GM21528 (cell line): ENCODE measurements around the gene EFEMP2.
A peak's percentile ranks its signal among the peaks of the same experiment; 100 is the strongest.
"Not testable (repeated sequence)": the region's sequence is repeated elsewhere in the genome, so short reads cannot be mapped to it uniquely, and the experiment has no call there.

ENCODE experiments used
- ATAC-seq: cut with Tn5 transposase; IDR thresholded peaks from one replicate; pipeline ENCODE4 v1.9.1; 2021; ENCODE audit warnings: mild to moderate bottlenecking, moderate library complexity; ENCODE audit not compliant: unreplicated experiment, low FRiP score

EFEMP2 gene

DNA sequence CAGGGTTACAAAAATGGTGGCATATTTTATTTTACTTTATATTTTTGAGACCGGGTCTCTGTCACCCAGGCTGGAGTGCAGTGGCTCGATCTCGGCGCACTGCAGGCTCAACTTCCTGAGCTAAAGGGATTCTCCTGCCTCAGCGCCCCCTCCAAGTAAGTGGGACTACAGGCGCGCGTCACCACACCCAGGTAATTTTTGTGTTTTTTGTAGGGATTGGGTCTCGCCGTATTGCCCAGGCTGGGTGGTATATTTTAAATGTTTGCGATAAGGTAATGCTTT, 28.2 kb upstream of the EFEMP2 start:
- no peak for ATAC-seq

- ATAC-seq = peak; percentile 64
Observed at GRCh38 chr11:65900125-65900898, 27.7 kb upstream of the EFEMP2 start, which contains the start of gene FOSL1. Gene FOSL1 (minus strand): TSS chr11:65900388. CDS start chr11:65900339, 49 bp downstream.

- ATAC-seq = no peak
Observed at GRCh38 chr11:65899356-65900124, 26.9 kb upstream of the EFEMP2 start.

GRCh38 chr11:65898656-65899355, 26.2 kb upstream of the EFEMP2 start:
- ATAC-seq = no peak

DNA sequence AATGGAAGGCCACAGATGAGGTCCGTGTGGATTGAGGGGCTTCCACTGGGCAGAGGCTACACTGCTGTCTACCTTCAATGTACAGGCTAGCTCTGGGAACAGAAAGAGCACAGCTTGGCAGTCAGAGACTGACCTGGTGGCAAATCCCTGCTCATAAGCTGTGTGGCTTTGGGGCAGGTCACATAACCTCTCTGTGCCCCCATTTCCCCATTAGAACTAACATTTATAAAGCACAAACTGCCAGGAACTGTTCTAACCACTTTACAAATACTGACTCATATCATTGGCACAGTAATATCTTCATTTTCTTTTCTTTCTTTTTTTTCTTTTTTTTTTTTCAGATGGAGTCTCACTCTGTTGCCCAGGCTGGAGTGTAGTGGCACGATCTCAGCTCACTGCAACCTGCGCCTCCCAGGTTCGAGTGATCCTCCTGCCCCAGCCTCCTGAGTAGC, 24.4 kb upstream of the EFEMP2 start:
- no peak for ATAC-seq

DNA sequence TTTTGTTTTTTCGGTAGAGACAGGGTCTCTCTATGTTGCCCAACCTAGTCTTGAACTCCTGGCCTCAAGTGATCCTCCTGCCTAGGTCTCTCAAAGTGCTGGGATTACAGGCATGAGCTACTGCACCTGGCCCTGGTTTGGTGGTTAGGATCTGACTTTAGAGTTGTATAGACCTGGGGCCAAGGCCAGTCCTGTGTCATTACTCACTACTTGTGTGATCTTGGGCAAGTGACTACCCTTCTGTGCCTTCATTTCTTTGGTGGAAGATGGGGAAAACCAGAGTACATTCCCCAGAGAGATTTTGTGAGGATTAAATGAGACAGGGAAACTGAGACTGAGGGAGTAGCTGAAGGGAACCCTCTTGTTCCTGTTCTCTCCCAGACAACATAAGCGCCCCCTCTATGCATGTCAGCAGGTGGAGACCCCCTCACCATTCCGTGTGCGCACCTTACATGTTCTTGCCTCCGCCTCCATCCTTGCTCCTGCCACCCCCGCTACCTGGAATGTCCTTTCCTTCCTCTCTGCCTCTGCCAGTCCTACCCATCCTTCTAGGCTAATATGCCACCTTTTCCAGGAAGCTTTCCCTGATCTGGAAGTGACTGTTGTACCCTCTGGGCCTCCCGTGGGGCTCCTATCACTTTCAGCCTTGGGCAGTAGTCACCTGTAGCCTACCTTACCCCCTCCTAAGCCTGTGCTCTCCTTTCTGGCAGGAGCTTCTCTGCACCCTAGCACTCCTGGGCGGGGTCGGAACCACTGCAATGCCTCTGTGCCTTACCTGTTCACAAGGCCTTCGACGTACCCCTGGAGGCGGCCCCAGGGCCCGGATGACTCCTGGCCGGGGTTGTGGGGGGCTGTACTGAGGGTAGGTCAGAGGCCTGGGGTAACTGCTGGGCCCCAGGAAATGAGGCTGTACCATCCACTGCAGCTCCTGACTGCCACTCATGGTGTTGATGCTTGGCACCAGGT, 23.7 kb upstream of the EFEMP2 start:
- ATAC-seq = no peak

DNA sequence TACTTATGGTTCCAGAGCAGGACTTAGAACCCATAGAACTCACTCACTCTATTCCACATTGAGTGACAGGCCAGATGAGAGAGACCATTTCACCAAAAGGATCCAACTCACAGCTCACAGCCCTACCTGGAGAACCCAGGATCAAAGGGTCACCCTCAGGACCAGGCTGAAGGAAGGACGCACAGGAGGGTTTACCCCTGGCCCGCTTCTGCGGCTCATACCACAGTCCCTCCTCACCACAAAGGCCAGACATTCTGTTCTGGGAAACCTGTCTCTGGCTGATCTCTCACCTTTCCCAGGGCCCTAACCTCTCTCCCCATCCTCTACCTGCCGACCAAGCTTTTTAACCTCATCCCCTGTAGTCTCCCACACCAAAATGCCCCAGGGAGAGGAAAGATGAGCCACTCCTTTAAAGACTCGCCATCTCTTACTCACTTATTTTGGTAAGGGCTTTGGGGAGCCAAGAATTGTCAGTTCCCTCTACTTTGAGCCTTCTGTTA, 22.9 kb upstream of the EFEMP2 start:
- no peak for ATAC-seq

GRCh38 chr11:65894034-65894591, 21.5 kb upstream of the EFEMP2 start:
- ATAC-seq = no peak

DNA sequence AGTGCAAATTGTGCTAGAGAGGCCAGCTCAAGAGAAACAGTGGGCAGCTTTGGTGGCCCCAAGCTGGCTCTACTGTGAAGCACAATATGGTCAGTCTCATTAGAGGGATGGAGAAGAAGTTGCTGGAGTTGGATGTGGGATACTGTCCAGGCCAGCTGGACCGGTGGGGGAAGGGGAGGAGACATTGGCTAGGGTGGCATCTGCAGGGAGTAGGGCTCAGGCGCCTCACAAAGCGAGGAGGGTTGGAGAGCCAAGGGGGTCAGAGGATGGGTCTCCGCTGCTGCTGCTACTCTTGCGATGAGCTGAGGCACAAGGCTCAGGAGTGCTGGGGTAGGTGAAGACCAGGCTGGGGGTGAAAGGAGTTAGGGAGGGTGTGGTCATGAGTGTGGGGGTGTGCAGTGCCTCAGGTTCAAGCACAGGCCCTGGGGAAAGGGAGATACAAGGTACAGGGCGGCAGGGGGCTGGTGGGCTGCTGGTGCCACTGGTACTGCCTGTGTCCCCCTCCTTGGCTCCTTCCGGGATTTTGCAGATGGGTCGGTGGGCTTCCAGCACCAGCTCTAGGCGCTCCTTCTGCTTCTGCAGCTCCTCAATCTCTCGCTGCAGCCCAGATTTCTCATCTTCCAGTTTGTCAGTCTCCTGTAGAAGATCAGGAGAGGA, 20.2 kb upstream of the EFEMP2 start:
- no peak for ATAC-seq

DNA sequence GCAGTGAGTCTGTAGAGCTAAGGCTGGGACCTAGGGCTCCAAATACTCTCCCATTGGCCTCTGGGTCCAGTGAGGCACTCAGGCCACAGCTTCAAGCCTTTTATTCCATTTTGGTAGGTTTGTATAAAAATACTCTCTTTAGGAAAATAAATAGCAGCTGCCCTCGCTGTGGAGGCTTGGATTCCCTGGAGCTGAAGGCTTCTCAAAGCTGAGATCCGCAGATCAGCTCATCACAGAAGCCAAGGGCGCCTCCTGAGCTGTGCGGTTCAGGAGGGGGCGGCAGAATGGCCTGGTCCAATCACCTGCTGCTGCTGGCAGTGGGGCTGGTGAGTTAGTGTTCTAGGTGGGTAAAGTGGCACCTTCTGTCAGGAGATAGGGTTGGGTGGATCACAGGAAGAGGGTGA, 19.5 kb upstream of the EFEMP2 start:
- not testable (repeated sequence) for ATAC-seq

DNA sequence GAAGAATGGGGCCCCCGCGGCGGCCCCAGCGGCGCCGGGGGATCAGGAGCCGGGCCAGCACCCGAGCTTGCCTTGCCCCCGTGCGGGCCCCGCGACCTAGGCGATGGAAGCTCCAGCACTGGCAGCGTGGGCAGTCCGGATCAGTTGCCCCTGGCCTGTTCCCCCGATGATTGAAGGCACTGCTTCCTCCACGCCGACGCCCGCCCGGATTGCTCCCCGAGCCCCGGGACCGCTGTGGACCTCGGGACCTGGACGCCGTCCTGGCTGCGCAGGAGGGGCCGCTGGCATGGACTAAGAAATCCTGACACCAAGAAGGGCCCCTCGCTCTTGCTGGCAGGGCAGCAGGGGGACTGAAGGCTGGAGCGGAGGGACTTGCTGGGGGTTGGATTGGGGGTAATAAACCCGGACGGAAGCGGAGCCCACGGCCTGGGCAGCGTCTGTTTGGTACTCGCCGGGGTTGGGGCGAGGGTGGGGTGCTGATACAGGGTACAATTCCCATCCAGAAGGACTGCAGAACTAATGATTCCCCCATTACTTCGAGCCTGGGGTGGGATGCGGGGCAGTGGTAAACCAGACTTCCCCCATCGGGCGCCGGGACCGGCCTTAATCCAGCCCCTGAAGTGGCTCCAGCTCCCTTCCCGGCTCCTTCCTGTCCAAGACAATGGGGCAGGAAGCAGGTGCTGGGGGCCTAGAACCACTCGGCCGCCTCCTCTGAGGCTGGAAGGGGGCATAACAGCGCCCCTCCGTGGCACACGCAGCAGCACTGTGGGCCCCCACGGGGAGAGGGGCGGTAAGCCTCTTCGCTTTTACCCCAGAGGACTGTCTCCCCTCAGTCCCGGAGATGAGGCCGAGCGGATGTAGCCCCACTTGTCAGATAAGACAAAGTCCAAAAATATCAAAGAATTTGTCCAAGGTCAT, 18.9 kb upstream of the EFEMP2 start:
- no peak for ATAC-seq

GRCh38 chr11:65890324-65891218, 18.0 kb upstream of the EFEMP2 start, which contains the start of gene CCDC85B:
Gene CCDC85B (plus strand): TSS chr11:65890673. CDS start chr11:65890784, 111 bp downstream.
- peak; percentile 55 for ATAC-seq

- peak; percentile 38 for ATAC-seq
Observed at GRCh38 chr11:65888163-65888814, 15.7 kb upstream of the EFEMP2 start, which contains the start of gene FIBP. Gene FIBP (minus strand): TSS chr11:65888471. CDS start chr11:65888418, 53 bp downstream.

GRCh38 chr11:65887723-65888162, 15.1 kb upstream of the EFEMP2 start:
- peak; percentile 1 for ATAC-seq

DNA sequence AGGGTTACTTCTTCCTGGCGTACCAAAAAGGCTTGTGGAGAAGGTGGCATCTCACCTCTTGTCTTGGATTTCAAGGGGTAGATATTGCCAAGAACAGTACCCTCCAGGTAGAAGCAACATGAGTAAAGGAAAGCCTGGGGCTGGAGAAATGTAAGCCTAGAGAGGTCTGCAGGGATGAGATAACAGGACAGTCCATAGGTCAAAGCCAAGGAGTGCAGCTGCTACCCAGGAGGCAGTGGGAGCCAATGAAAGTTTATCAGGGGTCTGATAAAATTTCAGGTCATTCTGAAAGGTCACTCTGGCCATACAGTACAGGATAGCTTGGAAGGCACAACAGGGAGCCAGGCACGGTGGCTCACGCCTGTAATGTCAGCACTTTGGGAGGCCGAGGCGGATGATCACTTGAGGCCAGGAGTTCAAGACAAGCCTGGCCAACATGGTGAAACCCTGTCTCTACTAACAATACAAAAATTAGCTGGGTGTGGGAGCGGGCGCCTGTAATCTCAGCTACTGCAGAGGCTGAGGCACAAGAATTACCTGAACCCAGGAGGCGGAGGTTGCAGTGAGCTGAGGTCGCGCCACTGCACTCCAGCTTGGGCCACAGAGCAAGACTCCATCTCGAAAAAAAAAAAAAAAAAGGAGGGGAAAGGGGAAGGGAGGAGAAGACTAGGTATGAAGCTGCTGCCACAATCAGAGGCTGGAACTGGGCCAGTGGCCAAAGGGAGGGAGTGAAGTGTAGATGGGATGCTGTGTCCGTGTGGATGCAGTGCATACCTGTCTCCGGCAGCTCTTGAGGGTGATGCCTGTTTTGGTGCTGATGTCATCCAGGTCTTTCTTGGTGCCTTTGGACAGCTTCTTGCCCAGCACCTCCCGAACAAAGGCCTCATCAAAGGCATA, 14.5 kb upstream of the EFEMP2 start:
- ATAC-seq = no peak
